Bone marrow (tissue), 2 donors: ENCODE measurements around the gene RECQL5.
"Not testable (repeated sequence)": the region's sequence is repeated elsewhere in the genome, so short reads cannot be mapped to it uniquely, and the experiment has no call there.

Experiments
- DNase-seq, 2 donors: peaks; one replicate each; lab custom pipeline; 2025; lab: John Stamatoyannopoulos, UW

Gene RECQL5

GRCh38 chr17:75647921-75648320 is 19.0 kb downstream of the RECQL5 start:
- DNase-seq, result no peak

GRCh38 chr17:75647061-75647460 is 19.9 kb downstream of the RECQL5 start:
- no peak for DNase-seq

- no peak for DNase-seq
Measured at GRCh38 chr17:75646638-75646992, 20.3 kb downstream of the RECQL5 start.

GRCh38 chr17:75645889-75646637 is 20.9 kb downstream of the RECQL5 start:
- peak; percentile 17 to 83 for DNase-seq

GRCh38 chr17:75645501-75645888 is 21.5 kb downstream of the RECQL5 start:
- DNase-seq, result no peak

GRCh38 chr17:75643643-75644017 is 23.3 kb downstream of the RECQL5 start:
- DNase-seq, result no peak

- no peak for DNase-seq
Measured at GRCh38 chr17:75642784-75643642, 23.9 kb downstream of the RECQL5 start.

GRCh38 chr17:75642182-75642783 is 24.7 kb downstream of the RECQL5 start:
- no peak for DNase-seq

- DNase-seq, result no peak
Measured at GRCh38 chr17:75641343-75641742, 25.6 kb downstream of the RECQL5 start.

- DNase-seq, result no peak
Measured at GRCh38 chr17:75640556-75641119, 26.3 kb downstream of the RECQL5 start.

GRCh38 chr17:75639771-75640555 is 27.0 kb downstream of the RECQL5 start:
- no peak for DNase-seq

- DNase-seq, result no peak
Measured at GRCh38 chr17:75639327-75639726, 27.6 kb downstream of the RECQL5 start.

- no peak for DNase-seq
Measured at GRCh38 chr17:75638893-75639292, 28.1 kb downstream of the RECQL5 start.

GRCh38 chr17:75638039-75638438 is 28.9 kb downstream of the RECQL5 start:
- DNase-seq, result not testable (repeated sequence)

GRCh38 chr17:75637551-75637950 is 29.4 kb downstream of the RECQL5 start:
- DNase-seq, result no peak

- no peak for DNase-seq
Measured at GRCh38 chr17:75637143-75637538, 29.8 kb downstream of the RECQL5 start.

- DNase-seq, result no peak
Measured at GRCh38 chr17:75636381-75637142, 30.4 kb downstream of the RECQL5 start.

GRCh38 chr17:75635610-75636202 is 31.2 kb downstream of the RECQL5 start:
- DNase-seq, result no peak

GRCh38 chr17:75634754-75635609 is 32.0 kb downstream of the RECQL5 start:
- DNase-seq, result no peak

GRCh38 chr17:75634376-75634740 is 32.6 kb downstream of the RECQL5 start:
- no peak for DNase-seq
